ENCODE measurements around the gene RARRES2.

DNA sequence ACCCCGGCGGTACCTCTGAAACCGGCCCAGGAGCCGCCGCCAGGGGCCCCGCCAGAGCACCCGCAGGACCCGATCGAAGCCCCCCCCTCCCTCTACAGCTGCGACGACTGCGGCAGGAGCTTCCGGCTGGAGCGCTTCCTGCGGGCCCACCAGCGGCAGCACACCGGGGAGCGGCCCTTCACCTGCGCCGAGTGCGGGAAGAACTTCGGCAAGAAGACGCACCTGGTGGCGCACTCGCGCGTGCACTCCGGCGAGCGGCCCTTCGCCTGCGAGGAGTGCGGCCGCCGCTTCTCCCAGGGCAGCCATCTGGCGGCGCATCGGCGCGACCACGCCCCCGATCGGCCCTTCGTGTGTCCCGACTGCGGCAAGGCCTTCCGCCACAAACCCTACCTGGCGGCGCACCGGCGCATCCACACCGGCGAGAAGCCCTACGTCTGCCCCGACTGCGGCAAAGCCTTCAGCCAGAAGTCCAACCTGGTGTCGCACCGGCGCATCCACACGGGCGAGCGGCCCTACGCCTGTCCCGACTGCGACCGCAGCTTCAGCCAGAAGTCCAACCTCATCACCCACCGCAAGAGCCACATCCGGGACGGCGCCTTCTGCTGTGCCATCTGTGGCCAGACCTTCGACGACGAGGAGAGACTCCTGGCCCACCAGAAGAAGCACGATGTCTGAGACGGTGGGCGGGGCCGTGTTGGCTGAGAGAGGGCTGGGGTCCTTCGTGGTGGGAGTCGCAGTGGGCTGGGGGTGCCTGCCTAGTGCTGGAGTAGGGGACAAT lies 31.0 kb upstream of the RARRES2 start:
- no peak for TF ChIP-seq ZNF263 (CRISPR knock-in tag; IDR thresholded peaks at IDR 0.05)
- TF ChIP-seq, protein P1, sequence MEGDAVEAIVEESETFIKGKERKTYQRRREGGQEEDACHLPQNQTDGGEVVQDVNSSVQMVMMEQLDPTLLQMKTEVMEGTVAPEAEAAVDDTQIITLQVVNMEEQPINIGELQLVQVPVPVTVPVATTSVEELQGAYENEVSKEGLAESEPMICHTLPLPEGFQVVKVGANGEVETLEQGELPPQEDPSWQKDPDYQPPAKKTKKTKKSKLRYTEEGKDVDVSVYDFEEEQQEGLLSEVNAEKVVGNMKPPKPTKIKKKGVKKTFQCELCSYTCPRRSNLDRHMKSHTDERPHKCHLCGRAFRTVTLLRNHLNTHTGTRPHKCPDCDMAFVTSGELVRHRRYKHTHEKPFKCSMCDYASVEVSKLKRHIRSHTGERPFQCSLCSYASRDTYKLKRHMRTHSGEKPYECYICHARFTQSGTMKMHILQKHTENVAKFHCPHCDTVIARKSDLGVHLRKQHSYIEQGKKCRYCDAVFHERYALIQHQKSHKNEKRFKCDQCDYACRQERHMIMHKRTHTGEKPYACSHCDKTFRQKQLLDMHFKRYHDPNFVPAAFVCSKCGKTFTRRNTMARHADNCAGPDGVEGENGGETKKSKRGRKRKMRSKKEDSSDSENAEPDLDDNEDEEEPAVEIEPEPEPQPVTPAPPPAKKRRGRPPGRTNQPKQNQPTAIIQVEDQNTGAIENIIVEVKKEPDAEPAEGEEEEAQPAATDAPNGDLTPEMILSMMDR (CRISPR knock-in tag; IDR thresholded peaks at IDR 0.05) = no peak
- no peak for TF ChIP-seq MTF2 (CRISPR knock-in tag; IDR thresholded peaks at IDR 0.05; ENCODE audit: borderline replicate concordance)
- no peak for TF ChIP-seq TCF7 (IDR thresholded peaks at IDR 0.05; ENCODE audit: low read depth)
- TF ChIP-seq KLF16 (CRISPR knock-in tag; IDR thresholded peaks at IDR 0.05) = no peak
- TF ChIP-seq SMYD3 (CRISPR knock-in tag; IDR thresholded peaks at IDR 0.05) = no peak
- TF ChIP-seq GATAD2A (CRISPR knock-in tag; IDR thresholded peaks at IDR 0.05) = no peak
- no peak for TF ChIP-seq ZNF777 (CRISPR knock-in tag; IDR thresholded peaks at IDR 0.05)
- TF ChIP-seq SETDB1 (CRISPR knock-in tag; IDR thresholded peaks at IDR 0.05; ENCODE audit: borderline replicate concordance) = no peak

Measured in HepG2 (cell line).